C4-2B (cell line): ENCODE results near the gene PHACTR1.

Experiments used
- CTCF ChIP-seq: fragments of 450-650 bp; conservative IDR thresholded peaks from 2 replicates; pipeline ENCODE4 v1.5.1; 2017; ENCODE audit warnings: mild to moderate bottlenecking
- ZFX ChIP-seq: fragments of 450-650 bp; IDR thresholded peaks from 2 replicates; pipeline ENCODE4 v1.6.1; 2017

- TF ChIP-seq CTCF (no peak), ZFX (no peak)
Observed at GRCh38 chr6:12851123-12851695, 134.6 kb downstream of the PHACTR1 start.
